ENCODE data around the gene MRPS11.
"Not testable (repeated sequence)": the region's sequence is repeated elsewhere in the genome, so short reads cannot be mapped to it uniquely, and the experiment has no call there.

Gene MRPS11

DNA sequence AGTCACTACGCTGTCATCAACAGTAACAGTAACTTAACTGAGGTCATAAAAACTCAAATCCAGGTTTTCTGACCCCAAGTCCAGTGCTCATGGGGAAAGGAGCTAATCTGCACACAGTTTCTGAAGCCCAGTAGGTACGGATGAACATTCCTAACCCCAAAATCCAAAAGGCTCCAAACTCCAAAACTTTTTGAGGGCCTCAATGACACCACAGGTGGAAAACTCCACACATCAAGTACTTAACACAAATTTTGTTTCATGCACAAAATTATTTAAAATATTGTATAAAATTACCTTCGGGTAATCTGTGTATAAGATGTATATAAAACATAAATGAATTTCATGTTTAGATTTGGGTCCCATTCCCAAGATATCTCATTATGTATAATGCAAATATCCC is 10.8 kb upstream of the MRPS11 start:
- no peak for DNase-seq

DNA sequence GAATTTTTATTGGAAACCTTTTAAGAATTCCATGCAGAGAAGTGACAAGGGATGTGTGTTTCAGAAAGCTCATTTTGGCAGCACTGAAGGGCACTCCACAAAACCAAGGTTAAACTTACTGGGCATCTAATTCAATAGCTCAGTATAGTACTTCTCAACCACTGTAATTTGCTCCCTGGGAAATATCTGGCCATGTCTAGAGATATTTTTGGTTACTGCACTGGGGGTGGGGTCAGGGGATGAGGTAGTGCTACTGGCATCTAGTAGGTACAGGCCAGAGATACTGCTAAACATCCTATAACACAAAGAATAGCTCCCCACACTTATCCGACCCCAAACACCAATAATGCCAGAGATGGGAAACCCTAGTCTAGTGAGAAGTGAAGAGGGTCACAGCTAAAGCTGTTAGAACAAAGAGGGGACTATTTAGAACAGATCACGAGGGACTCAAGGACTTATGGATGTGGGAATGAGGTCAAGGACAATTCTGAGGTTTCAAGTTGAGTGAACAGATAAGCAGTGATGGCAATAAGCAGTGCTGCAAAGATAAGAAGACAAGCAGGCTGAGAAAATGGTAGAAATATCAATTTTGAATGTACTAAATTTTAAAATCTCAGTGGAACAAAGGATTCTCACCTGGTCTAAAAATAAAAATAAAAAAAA is 3.5 kb upstream of the MRPS11 start:
- DNase-seq = no peak

DNA sequence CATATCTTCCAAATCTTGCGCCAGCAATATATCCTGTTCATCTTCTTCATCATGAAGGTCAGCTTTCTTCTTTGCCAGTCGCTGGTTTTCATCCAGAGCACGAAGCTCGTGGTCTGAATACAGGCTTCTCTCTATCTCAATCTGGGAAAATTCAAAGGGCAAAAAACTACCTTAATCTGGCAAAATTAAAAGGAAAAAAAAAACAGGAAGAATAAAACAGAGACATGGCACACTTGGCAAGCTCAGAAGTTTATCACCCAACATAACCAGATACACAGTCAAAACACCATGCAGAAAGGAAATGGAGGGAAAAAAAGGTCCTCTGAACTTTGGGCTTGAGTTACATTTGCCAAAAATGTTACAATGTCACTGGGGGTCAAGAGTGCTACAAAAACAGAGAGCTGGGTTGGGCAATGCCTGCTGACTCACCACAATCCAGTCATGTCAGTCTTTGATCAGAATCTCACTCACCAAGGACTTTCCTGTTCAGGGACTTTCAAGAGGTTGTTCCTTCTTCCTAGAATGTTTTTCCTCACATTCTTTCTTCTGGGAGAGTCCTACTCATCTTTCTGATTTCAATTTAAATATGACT is 1.8 kb upstream of the MRPS11 start:
- no peak for DNase-seq

DNA sequence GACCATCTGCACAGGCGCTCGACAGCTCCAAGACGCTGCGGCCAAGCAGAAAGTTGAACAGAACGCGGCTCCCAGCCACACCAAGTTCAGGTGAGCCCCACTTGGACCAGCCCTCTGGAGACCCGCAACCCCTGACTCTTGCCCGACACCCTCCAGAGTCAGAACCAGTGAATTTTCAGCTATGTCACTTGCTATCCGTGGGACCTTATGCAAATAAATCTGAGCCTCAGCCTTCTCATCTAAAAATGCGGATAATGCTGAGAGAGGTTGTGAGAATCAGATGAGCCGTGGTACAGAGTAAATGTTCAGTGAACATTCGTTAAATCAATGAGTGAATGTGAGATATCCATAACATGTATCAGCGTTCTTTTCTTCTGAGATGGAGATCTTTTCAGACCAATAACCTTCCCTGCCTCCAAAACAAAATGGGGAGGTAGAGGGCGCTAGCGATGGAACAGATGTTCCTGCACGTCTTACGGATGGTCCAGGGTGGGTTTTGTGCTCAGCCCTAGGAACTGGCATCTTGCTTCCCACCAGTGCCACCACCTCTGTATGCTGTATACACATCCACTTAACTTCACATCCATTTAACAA is 524 bp downstream of the MRPS11 start:
- DNase-seq = no peak

DNA sequence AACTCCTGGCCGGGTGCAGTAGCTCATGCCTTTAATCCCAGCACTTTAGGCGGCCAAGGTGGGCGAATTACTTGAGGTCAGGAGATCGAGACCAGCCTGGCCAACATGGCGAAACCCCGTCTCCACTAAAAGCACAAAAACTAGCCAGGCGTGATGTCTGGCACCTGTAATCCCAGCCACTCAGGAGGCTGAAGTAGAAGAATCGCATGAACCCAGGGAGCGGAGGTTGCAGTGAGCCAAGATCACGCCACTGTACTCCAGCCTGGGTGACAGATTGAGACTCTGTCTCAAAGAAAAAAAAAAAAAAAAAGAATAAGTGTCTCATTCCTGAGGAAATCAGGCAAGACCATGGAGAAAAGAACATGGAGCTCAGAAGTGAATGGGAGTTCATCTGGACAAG is 1.2 kb downstream of the MRPS11 start:
- not testable (repeated sequence) for DNase-seq

DNA sequence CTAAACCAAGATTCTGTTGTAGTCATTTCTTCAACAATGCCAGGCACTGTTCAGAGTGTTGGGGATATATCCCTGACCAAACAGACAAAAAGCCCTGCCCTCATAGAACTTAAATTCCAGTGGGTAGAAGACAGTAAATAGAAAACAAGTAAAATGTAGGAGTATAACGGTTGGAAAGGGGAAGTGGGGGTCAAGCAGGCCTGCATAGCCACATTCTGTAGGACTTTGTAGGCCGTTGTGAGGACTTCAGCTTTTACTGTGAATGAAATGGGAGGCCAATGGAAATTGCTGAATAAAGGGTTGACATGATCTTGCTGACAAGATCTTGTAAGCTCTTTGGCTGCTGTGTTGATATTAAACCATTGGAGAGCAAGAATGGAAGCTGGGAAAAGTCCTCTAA is 1.8 kb downstream of the MRPS11 start:
- no peak for DNase-seq

DNA sequence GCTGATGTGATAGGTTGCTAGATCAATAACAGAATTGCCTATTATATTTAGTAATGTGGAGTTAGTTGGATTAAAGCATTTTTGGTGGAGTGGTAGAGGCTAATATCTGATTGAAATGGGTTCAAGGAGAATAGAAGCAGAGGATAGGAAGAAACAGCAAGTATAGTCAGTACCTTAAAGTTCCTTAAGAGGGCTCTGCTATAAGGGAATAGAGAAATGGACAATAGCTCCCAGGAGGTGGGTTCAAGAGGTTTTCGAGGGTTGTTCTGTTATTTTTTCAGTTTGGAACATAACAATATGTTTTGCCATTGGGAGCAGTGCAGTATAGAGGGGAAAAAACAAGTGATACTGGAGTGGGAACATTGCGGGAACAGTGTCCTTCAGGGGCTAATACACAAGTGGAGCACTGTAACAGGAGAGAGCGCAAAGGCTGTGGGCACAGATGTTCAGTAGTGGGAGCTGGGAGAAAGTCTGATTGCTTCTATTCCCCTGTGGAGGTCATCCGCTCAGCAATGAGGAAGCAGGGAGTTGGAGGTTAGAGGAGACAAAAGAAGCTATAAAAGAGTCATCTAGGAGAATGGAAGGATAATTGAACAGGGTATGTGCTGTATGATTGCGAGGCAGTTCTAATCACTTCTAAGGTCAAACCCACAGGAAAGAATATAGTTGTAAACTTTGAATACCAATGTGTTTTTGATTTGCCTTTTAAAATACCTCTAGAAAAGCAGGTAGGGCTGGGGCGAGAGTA is 3.3 kb downstream of the MRPS11 start:
- DNase-seq = no peak

DNA sequence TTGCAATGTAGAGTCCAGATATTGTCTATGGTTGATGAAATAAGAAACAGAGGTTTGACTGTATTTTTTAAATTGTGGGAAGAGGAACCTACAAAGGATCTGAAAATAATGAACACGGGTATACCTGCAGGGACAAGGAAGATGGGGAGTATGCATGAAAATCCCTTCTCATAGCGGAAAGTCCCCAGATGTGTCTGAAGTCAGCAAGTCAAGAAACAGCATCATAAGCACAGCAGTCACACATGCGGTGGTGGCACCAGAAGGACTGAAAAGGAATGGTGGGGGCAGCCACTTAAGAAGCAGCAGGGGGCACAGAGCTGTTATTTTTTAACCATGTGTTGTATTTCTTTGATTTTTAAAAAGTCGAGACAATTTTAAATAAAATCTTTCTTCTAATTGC is 4.7 kb downstream of the MRPS11 start:
- no peak for DNase-seq

DNA sequence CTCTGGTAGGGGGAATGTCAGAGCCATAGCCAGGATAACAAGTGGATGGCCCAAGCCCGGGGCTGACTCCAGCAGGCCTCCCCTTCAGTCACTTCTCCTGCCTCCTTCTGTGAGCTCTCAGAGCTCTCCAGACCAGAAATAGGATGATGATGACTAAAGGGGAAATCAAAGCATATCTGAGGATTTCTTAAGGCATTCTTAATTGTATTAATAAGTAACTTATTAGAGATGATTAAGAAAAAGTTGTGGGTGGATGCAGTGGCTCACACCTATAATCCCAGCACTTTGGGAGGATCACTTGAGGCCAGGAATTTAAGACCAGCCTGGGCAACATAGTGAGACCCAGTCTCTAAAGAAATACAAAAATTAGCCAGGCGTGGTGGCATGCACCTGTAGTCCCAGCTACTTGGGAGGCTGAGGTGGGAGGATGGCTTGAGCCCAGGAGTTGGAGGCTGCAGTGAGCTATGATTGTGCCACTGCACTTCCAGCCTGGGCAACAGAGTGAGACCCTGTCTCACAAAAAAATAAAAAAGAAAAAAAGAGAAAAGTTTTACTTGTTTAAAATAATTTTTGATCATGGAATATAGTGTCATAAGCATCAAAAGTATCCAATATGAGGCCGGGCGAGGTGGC is 6.3 kb downstream of the MRPS11 start:
- DNase-seq = not testable (repeated sequence)

DNA sequence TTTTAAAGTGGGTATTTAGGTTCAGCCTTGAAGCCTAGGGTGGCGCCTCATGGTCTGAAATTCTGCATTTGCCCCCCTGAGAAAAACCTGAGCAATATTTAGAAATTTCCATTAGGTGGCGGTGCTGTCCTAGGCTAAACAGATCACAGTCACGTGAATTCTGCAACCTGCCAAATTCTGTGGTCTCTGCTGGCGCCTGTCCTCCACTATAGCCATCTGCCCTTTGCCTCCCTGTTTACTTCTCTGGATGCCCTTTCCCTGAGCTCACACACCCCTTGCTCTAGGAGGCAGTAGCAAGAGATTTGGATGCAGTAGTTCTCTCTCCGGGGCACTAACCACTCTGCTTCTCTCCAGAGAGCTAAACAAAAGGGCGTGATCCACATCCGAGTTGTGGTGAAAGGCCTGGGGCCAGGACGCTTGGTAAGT is 9.1 kb downstream of the MRPS11 start:
- DNase-seq = peak; percentile 17

DNA sequence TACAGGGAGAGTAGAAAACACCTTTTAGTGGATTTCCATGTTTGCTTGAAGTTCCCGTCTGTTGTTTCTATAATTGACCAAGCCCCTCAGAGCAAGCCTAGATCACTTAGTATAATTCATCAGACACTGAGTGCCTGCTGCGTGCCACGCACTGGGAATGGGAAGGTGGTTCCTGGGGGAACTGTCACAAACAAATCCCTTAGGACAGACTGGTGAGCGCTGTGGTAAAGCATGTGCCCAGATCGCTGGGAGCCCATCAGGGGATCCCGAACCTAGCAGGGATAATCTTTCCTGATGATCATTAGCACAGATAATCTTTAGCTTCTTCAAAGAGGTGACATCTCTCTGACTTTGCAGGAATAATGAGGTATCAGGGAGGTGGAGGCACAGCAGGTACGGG is 9.6 kb downstream of the MRPS11 start:
- no peak for DNase-seq

DNA sequence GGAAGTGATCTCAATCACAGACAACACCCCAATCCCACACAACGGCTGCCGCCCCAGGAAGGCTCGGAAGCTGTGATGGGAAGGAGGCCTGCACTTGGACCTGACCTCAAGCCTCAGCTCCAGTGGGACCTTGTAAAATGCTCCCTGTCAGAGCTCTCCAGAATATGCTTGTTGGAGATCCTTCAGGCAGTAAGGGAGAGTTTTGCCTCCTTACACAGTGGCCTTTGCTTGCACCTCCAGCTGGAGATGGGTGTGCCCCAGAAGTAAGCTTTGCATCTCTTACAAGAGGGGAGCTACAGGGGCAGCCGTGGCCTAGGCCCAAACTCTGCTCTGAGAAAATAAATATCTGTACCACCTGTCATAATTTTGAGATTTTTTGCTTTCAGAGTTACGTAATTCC is 10.4 kb downstream of the MRPS11 start:
- no peak for DNase-seq

DNA sequence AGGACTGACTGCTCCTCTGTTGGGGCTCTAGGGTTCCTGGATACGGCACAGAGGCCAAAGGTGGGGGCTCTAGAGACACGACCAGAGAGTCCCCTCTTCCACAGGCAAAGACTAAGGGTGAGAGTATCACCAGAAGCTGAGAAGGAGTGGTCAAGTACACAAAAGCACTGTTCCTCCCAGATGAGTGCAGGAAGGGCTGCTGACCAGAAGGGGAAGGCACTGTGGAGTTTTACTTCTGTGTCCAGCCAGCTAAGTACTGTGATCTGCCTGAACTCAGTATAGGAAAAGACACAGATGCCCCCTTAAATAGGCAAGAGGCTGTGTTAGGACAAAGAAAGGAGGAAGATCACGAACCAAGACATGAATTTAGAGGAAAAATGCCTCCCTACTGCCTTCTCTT is 11.7 kb downstream of the MRPS11 start:
- no peak for DNase-seq

DNA sequence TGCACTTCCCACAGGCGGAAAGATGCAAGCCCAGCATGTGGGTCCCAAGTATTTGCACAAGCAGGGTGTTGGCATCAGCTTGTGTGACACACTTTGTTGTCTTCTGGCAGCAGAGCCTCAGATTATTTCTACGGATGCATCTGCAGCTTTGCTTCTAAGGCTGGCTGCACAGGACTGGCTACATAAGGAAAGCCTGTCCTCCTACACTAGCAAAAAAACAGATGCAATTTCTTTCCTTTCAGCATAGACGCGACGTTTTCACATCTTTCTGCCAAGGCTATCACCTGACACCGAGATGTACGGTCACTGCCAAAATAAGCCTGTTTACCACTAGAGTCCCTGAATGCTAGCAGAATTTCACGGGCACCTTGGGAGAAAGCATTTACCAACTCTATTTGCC is 13.5 kb downstream of the MRPS11 start:
- DNase-seq = no peak

DNA sequence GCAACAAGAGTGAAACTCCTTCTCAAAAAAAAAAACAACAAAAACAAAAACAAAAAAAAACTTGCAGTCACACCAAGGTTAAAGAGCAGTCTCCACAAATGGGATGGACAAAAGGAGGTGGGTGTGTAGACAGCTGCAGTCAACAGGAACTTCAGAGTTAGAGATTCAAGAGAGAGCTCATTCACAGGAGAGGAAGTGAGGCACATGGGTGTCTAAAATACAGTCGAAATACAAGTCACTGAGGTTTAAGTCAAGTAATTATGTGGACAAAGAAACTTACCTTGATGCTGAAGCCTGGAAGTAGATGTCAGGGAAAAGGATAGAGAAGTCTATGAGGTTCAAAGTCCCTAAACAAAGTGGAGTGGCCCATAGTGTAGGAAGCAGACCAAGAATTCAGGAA is 14.8 kb downstream of the MRPS11 start:
- no peak for DNase-seq

DNA sequence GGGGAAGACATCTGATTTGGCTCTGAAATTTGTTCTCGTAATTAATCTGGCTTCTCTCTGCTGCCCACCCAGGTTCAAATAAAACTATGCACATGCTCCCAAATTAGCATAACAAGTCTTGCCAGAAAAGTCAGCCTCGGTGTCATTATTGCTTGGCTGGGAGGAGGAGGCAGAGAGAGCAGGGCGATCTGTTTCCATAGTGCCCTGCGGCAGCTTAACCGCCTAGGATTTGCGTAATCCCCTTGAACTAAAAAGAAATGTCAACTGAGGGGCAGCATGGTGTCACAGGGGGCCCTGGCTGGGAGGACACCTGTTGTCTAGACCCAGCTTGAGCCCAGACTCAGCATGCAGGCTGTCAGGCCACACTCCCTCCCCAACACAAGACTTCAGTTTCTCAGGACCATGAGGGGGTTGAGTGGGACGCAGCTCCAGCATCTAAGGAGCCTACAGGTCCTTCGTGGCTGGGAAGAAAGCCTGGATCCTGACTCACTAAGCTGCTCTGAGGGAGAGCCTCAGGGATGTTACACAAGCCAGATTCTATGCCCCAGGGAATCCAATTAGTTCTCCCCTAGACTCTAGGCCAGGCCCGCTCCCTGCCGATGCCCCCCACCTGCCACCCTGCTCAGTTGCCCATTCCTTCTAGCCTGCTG is 17.3 kb downstream of the MRPS11 start:
- DNase-seq = no peak

DNA sequence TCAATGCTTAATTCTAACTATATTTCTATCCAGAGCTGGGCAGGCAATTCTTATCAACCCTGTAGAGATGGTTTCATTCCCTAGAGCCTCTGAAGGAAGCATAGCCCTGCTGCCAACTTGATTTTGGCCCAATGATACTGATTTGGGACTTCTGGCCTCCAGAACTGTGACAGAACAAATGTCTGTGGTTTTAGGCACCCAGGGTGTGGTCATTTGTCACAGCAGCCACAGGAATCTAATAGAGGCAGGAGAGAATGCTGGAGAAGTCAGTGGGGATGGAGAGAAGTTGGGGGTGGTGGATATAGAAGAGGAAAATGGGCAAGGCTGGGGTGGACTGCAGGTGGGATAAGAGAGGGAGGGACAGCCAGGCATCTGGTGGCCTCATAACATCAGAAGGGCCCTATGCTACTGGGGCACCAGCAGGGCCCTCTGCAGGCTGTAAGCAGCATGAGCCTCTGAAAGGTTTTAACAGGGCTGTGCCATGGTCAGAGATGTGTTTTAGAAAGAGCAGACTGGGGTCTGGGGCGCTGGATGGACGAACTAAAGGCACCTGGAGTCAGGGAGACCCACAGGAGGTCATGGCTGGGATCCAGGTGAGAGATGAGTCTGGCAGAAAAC is 19.8 kb downstream of the MRPS11 start:
- no peak for DNase-seq

DNA sequence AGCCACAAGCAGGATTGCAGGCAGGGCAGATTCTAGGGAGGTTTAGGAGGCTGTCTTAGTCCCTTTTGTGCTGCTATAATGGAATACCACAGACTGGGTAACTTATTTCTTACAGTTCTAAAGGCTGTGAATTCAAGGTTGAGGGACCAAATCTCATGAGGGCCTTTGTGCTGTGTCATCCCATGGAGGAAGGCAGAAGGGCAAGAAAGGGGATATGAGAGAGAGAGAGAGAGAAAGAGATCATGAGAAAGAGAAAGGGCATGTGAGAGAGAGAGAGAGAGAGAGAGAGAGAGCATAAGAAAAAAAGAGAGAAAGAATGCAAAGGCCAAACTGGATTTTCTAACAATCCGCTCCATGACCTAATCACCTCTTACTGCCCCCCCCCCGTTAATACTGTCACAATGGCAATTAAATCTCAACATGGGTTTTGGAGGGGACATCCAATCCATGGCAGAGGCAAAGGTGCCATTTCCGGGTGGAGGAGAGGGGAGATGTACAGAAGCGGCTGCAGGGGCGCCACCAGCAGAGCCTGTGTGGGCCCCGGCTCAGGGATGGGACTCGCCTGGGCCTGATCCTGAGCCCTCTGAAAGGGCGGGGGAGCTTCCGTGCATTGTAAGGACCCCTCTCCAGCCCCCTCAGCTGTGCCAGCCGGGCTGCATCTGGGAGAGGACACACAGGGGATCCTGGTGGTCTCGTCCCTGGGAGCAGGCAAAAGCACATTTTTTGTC is 20.5 kb downstream of the MRPS11 start:
- no peak for DNase-seq

DNA sequence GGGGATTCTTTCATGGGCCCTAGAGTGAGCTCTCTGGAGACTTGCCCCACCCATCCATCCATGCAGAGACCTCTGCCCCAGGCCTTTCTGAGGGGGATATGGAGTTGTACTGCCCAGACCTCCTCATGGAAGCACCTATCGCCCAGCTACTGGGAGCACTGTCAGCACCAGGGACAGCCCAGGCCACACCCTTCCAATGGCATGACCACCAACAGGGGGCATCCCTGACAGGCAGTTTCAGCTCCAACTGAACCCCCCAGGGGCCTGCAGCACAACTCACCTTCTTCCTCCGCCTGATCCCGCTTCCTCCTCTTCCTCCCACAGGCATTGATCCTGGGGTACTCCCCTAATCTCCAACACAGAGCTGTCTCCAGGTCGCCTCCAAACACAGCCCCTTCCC is 21.8 kb downstream of the MRPS11 start:
- DNase-seq = no peak

DNA sequence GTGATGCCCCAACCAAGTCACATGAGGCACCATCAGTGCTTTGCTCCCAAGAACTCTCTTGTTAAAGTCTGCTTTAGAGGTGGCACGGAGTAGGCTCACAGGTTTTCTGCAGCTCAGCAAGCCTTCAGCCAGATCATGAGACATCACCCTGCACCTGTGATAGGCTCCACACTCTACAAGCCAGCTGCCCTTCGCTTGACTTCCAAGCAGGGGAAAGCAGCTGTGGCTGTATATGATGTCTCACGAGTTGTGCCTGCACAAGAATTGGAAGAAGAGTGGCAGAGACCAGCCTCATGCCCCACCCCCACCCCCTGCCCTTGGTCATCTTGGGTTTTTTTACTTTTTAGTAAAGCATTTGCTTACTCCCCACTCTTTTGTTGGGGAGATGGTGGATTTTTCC is 22.5 kb downstream of the MRPS11 start:
- DNase-seq = no peak

DNA sequence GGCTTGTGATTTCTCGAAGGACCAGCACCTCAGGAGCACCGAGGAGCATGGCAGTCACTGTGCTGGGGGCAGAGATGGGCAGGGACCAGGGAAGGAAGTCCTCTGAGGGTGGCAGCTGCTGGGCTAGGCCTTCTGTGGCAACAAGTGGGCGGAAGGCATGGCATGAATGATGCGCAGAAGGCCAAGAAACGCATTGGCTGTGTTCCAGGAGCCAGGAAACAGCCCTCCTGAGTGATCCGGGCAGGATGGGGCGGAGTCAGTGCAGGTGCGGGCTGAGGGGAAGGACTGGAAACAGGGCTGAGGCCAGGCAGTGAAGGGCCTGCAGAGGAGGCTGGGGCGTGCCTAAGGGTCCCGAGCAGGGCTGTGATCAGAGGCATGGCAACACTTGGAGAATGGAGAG is 23.6 kb downstream of the MRPS11 start:
- DNase-seq = no peak

DNA sequence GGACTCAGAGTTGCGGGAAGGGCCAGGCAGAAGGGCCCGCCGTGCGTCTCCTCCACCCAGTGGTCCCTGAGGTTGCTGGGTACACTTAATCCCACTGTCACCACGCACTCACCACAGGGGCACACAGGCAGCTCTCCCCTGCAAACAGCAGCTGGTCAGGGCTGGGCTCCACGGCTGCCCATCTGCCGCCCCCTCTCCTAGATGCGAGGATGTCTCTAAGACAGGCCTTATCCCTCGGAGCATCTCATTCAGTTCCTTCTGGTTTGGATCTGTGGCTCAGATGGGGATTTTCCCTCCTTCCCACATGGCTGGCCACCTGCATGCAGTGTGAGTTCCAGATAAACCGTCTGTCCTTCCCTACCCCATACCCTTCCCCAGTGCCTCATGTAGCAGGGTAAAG is 26.3 kb downstream of the MRPS11 start:
- DNase-seq = no peak
